ENCODE measurements around the gene EIF3C. TPM values are rescaled to one million over a fixed set of nuclear protein-coding genes. Genes with fewer than 3 reads are reported as not detected.
"Not testable (repeated sequence)": the region's sequence is repeated elsewhere in the genome, so short reads cannot be mapped to it uniquely, and the experiment has no call there.

EIF3C gene
- 100 to 1,000 TPM; 292 to 519 (median 437) TPM for total RNA-seq
- 241 TPM for polyA plus RNA-seq
- long read RNA-seq, donor 1, transcript EIF3C-201 (21 exons, 3,145 nt) = major isoform, 462 of 589 reads
- long read RNA-seq, donor 1, transcript EIF3C-202 (21 exons, 3,137 nt) = minor isoform, 6 of 589 reads
- long read RNA-seq, donor 1, transcript EIF3C-207 (13 exons, 3,957 nt) = minor isoform, 16 of 589 reads
- long read RNA-seq, donor 1, transcript EIF3C-211 (20 exons, 2,986 nt) = minor isoform, 31 of 589 reads
- long read RNA-seq, donor 1, partial matches to known transcripts = 58 of 589 reads
- long read RNA-seq, donor 1, other reads (novel, unspliced or antisense) = 16 of 589 reads
- long read RNA-seq, donor 2, transcript EIF3C-201 (21 exons, 3,145 nt) = major isoform, 360 of 444 reads
- long read RNA-seq, donor 2, transcript EIF3C-211 (20 exons, 2,986 nt) = minor isoform, 13 of 444 reads
- long read RNA-seq, donor 2, partial matches to known transcripts = 48 of 444 reads
- long read RNA-seq, donor 2, other reads (novel, unspliced or antisense) = 15 of 444 reads
- long read RNA-seq, donor 3, transcript EIF3C-207 (13 exons, 3,957 nt) = minor isoform, 11 of 3,442 reads
- long read RNA-seq, donor 3, transcript EIF3C-211 (20 exons, 2,986 nt) = minor isoform, 180 of 3,442 reads
- long read RNA-seq, donor 3, transcript EIF3C-202 (21 exons, 3,137 nt) = minor isoform, 26 of 3,442 reads
- long read RNA-seq, donor 3, transcript EIF3C-201 (21 exons, 3,145 nt) = major isoform, 2,905 of 3,442 reads
- long read RNA-seq, donor 3, partial matches to known transcripts = 202 of 3,442 reads
- long read RNA-seq, donor 3, other reads (novel, unspliced or antisense) = 118 of 3,442 reads
- long read RNA-seq, donor 4, transcript EIF3C-211 (20 exons, 2,986 nt) = minor isoform, 12 of 374 reads
- long read RNA-seq, donor 4, transcript EIF3C-201 (21 exons, 3,145 nt) = major isoform, 293 of 374 reads
- long read RNA-seq, donor 4, partial matches to known transcripts = 45 of 374 reads
- long read RNA-seq, donor 4, other reads (novel, unspliced or antisense) = 14 of 374 reads

GRCh38 chr16:28711220-28712083 lies at the start of gene EIF3C:
EIF3C (plus strand) TSS chr16:28711464; CDS start chr16:28711687, 223 bp downstream.
- H3K4me1 ChIP-seq (ENCODE audit: control insufficient read depth, insufficient read depth, low read length); H3K27ac ChIP-seq (ENCODE audit: low read length); DNase-seq; H3K4me3 ChIP-seq (ENCODE audit: low read length); H3K9me3 ChIP-seq (ENCODE audit: control insufficient read depth, low read length); intact Hi-C loops (cut with DNase I); H3K27me3 ChIP-seq (ENCODE audit: control insufficient read depth, insufficient read depth): not testable (repeated sequence)
- peak; percentile 100 for ATAC-seq
- WGBS = no CpG with 5 or more reads among the region's 66 CpGs

GRCh38 chr16:28666264-28666663 lies 45.0 kb upstream of the EIF3C start:
- 93% methylated on average over 17 of the region's 25 CpGs for WGBS
- H3K9me3 ChIP-seq (ENCODE audit: control insufficient read depth, low read length); H3K27ac ChIP-seq (ENCODE audit: low read length); H3K4me1 ChIP-seq (ENCODE audit: control insufficient read depth, insufficient read depth, low read length); H3K4me3 ChIP-seq (ENCODE audit: low read length); ATAC-seq; intact Hi-C loops (cut with DNase I); H3K27me3 ChIP-seq (ENCODE audit: control insufficient read depth, insufficient read depth): not testable (repeated sequence)
- peak in 1 of 3 donors; percentile 15 for DNase-seq

- H3K4me1 ChIP-seq (ENCODE audit: control insufficient read depth, insufficient read depth, low read length); H3K27me3 ChIP-seq (ENCODE audit: control insufficient read depth, insufficient read depth); intact Hi-C loops (cut with DNase I); H3K27ac ChIP-seq (ENCODE audit: low read length); H3K9me3 ChIP-seq (ENCODE audit: control insufficient read depth, low read length); H3K4me3 ChIP-seq (ENCODE audit: low read length); DNase-seq; ATAC-seq: not testable (repeated sequence)
- WGBS = no CpG with 5 or more reads among the region's 7 CpGs
These were observed 43.8 kb upstream of the EIF3C start for GRCh38 chr16:28667480-28667879.

- ATAC-seq; DNase-seq; H3K4me1 ChIP-seq (ENCODE audit: control insufficient read depth, insufficient read depth, low read length); H3K9me3 ChIP-seq (ENCODE audit: control insufficient read depth, low read length); H3K27ac ChIP-seq (ENCODE audit: low read length); H3K4me3 ChIP-seq (ENCODE audit: low read length); H3K27me3 ChIP-seq (ENCODE audit: control insufficient read depth, insufficient read depth); intact Hi-C loops (cut with DNase I): not testable (repeated sequence)
- WGBS = no CpG with 5 or more reads among the region's 4 CpGs
These were observed 43.1 kb upstream of the EIF3C start for GRCh38 chr16:28668199-28668598.

GRCh38 chr16:28688327-28688952 lies 22.8 kb upstream of the EIF3C start:
- H3K9me3 ChIP-seq (ENCODE audit: control insufficient read depth, low read length); intact Hi-C loops (cut with DNase I); DNase-seq; H3K27me3 ChIP-seq (ENCODE audit: control insufficient read depth, insufficient read depth); H3K4me3 ChIP-seq (ENCODE audit: low read length); H3K4me1 ChIP-seq (ENCODE audit: control insufficient read depth, insufficient read depth, low read length); H3K27ac ChIP-seq (ENCODE audit: low read length): not testable (repeated sequence)
- peak; percentile 97 to 99 for ATAC-seq
- WGBS = 64% methylated on average over 1 of the region's 10 CpGs

- intact Hi-C loops (cut with DNase I); H3K4me3 ChIP-seq (ENCODE audit: low read length); H3K9me3 ChIP-seq (ENCODE audit: control insufficient read depth, low read length); H3K27me3 ChIP-seq (ENCODE audit: control insufficient read depth, insufficient read depth); ATAC-seq; H3K4me1 ChIP-seq (ENCODE audit: control insufficient read depth, insufficient read depth, low read length); H3K27ac ChIP-seq (ENCODE audit: low read length); DNase-seq: not testable (repeated sequence)
- 90% methylated on average over 3 of the region's 13 CpGs for WGBS
These were observed 21.8 kb upstream of the EIF3C start for GRCh38 chr16:28689425-28689824.

GRCh38 chr16:28691722-28692121 lies 19.5 kb upstream of the EIF3C start:
- intact Hi-C loops (cut with DNase I); ATAC-seq; H3K9me3 ChIP-seq (ENCODE audit: control insufficient read depth, low read length); H3K4me3 ChIP-seq (ENCODE audit: low read length); H3K27ac ChIP-seq (ENCODE audit: low read length); H3K27me3 ChIP-seq (ENCODE audit: control insufficient read depth, insufficient read depth); DNase-seq; H3K4me1 ChIP-seq (ENCODE audit: control insufficient read depth, insufficient read depth, low read length): not testable (repeated sequence)
- WGBS = 88% methylated on average over 3 of the region's 4 CpGs

GRCh38 chr16:28693257-28693950 lies 17.9 kb upstream of the EIF3C start:
- H3K4me3 ChIP-seq (ENCODE audit: low read length); DNase-seq; H3K9me3 ChIP-seq (ENCODE audit: control insufficient read depth, low read length); intact Hi-C loops (cut with DNase I); H3K4me1 ChIP-seq (ENCODE audit: control insufficient read depth, insufficient read depth, low read length); H3K27me3 ChIP-seq (ENCODE audit: control insufficient read depth, insufficient read depth); H3K27ac ChIP-seq (ENCODE audit: low read length): not testable (repeated sequence)
- no CpG with 5 or more reads among the region's 11 CpGs for WGBS
- peak in 1 of 2 donors; percentile 48 for ATAC-seq

GRCh38 chr16:28699792-28700191 lies 11.5 kb upstream of the EIF3C start:
- H3K27me3 ChIP-seq (ENCODE audit: control insufficient read depth, insufficient read depth); H3K27ac ChIP-seq (ENCODE audit: low read length); H3K9me3 ChIP-seq (ENCODE audit: control insufficient read depth, low read length); H3K4me1 ChIP-seq (ENCODE audit: control insufficient read depth, insufficient read depth, low read length); DNase-seq; intact Hi-C loops (cut with DNase I); H3K4me3 ChIP-seq (ENCODE audit: low read length): not testable (repeated sequence)
- peak in 1 of 2 donors; percentile 13 for ATAC-seq
- 88% methylated on average over 2 of the region's 9 CpGs for WGBS
